HG03558 (cell line): Measurements from ENCODE around the gene CDC42EP3.

ENCODE experiments used
- ATAC-seq: cut with Tn5 transposase; IDR thresholded peaks from one replicate; pipeline ENCODE4 v1.9.1; 2021; ENCODE audit warnings: moderate number of reproducible peaks; ENCODE audit not compliant: unreplicated experiment; ENCODE audit errors: extremely low read depth

Gene CDC42EP3

DNA sequence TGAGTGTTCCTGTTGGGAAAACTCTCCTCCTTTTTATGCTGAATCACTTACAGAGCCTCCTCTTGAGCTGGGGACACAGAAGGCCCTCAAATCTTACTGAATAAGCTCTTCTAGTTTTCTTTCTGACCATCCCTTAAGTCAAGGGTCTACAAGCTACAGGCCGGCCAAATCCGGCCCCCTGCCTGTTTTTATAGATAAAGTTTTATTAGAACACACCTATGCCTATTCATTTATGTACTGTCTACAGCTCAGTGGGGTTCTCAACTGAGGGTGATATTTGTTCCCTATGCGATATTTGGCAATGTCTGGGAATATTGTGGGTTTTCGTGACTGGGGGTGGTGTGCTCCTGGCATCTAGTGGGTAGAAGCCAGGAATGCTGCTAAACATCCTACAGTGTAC lies 14.0 kb downstream of the CDC42EP3 start:
- ATAC-seq = no peak

DNA sequence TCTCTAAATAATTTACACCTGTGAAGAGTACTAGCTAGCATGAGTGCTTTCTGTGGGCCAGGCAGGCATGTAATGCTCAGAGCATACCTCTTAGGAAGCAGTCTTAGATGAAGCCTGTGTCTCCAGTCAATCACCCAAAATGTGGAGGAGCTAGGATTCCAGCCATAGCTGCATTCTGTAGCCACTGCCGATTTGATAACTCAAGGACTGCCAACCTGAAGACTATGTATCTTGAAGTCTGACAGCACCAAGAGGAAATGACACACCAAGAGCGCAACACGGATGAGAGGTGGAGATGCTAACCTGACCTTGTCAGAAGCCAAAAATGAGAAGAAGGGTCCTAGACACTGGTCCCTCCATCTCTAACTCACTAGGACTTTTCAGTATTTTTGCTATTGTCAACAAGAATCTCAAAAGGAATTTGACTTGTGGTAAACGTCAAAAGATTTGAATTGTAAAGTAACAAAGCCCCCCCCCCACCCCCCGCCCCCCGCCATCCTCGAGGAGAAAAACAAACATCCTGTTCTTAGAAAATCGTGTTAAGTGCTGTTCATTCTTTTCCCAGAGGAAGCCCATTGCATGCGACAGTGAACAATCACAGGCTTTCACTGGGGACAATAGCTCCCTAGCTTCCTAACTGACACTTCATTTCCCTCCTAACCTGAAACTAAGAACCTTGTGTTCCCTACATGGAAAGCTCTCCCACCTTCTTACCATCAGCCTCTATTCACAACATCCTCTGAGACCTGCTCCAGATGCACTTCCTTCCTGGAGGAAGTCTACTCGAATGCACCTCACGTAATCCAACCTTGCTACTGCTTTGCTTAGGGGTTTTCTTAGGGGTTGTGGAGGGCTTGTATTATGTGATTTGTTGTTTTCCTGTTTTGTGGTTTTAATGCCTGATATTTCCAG lies 14.7 kb downstream of the CDC42EP3 start:
- ATAC-seq = no peak

DNA sequence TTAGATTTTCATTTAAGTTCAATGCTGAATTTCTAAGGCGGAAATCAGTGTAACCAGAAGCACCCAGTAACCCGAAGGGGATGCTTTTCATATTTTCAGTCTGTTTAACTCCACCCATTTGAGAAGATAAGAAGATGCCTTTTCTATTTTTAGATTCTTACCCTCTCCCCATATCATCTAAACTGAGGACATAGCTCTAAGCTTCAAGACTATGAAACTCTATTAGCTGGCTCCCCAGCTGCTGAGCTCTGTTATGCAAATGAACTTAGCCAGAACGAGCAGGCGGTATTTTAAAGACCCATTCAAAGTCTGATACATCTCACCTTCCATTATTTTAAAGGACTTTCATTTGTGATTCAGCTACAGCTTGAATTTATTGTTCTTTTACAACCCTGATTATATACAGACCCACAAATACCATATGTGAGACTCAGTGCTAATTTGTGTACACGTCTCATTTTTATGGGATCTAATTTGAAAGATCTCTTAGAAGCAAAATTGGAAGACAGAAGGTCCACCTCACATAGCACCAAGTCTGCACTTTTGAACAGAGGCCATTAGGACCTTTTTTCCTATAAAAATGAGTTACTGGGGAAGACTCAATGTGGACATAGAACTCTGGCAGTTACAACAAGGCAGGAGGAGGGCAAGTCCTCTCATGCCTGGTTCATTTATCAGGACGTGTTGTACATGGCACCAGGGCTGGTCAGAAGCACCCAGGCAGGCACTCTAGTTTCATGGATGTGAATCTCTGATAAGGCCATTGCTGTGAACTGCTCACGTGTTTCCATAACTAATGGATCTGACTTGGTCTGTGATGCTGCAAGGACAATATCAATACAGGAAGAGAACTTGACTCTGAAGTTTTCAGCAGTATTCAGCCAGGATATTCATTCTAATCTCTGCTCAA lies 16.3 kb downstream of the CDC42EP3 start:
- peak; percentile 81 for ATAC-seq

DNA sequence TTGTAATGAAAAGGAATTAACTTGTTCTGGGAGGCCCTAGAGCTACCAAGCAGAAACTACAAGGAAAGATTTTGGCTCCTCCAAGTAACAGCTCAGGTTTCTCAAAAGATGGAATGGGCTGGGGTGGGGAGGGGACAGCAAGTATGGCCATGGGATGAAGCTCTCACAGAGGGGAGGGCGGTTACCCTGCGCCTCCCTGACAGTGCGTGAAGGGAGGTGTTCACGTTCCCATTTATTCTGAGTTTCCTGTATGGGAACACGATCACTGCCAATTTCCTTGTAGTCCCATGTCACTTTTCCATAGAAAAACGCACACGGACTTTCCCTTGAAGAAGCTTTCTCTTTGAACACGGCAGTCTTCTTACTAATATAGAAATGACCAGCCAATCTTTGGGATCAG lies 17.0 kb downstream of the CDC42EP3 start:
- no peak for ATAC-seq

DNA sequence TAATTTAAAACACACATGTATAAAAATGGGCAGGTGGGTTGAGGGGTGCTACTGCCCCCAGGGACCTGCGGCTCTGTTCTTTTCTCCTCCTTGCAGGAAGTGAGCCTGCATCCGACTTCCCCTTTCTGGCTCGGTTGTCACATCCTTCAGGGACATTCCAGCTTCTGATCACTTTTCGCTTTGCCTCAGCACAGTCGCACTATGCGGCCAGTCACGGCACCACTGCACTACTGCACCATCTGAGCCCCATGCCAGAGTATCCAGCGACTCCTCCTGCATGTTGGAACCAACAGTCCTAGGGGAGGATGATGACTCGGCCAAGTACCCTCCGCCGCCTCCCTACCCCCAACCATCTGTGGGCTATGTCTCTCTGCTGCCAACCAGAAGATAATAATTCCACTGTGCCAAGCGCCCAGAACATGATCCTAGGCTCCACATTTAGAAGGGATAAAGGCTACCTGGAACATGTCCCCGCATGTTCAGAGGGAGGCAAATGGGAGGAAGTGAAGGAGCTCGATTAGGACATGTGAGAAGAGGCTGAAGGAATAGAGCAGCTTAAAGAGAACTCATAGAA lies 17.6 kb downstream of the CDC42EP3 start:
- ATAC-seq = peak; percentile 22

DNA sequence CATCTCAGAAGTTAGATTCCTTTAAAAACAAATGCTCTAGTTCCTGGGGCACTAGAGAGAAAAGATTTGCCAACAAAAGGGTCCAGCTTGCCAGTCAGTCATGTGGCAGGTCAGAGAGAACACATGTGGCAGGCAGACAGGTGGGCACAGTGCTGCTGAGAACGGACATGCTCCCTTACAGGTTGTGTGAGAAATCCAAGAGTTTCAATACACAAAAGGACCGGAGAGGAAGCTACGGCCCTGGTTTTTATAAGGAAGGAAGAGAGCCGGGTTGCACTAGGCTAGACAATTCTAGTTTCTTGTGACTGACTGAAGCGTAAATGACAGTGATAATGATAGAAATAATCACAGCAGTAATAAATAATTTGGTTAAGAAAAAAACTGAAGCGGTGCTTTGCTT lies 18.3 kb downstream of the CDC42EP3 start:
- no peak for ATAC-seq

DNA sequence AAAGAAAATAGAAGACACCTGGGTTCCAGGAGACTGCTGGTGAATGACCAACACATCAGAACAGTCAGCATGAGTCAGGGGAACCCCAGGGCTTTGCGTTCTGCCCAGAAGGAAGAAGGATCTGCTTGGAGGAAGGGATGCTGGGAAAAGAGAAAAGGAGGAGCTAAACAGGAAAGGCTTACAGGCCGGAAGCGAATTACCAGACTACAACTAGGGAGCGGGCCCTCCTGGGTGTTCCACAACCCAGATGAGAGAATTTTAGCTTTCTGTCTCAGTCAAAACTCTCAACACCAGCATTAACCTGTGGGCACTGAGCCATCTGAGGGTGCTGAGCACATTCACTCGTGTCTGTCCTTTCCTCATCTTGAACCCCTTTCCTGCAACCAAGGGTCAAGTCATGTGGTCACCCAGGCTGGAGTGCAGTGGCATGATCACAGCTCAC lies 19.2 kb downstream of the CDC42EP3 start:
- no peak for ATAC-seq

DNA sequence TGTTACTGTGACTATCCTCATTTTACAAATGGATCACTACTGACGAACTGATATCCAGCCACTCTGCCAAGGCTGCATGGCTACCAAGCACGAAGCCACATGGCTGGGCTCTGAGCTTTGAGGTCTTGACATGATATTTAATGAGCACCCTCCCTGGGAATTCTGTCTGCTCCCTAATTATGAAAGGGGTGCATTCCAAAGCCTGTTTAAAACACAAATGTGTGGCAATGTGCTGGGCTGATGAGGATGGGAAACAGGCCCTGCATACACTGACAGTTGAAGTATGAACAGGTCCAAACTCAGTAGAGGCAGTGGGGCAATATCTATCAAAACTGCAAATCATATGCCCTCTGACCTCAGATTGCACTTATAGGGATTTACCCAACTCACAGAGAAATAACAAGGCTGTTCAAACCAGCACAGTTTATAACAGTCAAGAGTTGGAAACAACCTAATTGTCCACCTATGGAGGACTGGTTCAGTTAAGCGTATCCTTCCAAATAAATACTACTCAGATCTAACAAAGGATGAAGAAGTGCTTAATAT lies 20.8 kb downstream of the CDC42EP3 start:
- no peak for ATAC-seq

DNA sequence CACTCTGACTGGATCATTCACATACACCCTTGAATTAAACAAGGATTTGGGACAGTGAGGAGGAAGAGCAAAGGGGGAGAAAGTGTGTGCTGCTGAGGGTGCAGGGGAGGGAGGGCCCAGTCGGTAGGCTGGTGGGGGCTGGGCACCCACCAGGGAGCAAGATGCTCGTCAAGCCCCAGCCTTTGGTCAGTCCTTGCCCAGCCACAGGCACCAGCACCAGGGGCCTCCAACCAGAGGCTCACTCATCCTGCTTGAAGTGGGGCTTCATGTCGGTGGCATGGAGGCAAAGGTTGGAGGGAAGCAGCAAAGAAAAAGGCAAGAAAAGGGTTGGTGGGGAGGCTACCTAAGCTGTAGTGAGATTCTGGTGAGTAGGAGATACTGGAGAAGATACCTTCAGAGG lies 21.9 kb downstream of the CDC42EP3 start:
- ATAC-seq = no peak

DNA sequence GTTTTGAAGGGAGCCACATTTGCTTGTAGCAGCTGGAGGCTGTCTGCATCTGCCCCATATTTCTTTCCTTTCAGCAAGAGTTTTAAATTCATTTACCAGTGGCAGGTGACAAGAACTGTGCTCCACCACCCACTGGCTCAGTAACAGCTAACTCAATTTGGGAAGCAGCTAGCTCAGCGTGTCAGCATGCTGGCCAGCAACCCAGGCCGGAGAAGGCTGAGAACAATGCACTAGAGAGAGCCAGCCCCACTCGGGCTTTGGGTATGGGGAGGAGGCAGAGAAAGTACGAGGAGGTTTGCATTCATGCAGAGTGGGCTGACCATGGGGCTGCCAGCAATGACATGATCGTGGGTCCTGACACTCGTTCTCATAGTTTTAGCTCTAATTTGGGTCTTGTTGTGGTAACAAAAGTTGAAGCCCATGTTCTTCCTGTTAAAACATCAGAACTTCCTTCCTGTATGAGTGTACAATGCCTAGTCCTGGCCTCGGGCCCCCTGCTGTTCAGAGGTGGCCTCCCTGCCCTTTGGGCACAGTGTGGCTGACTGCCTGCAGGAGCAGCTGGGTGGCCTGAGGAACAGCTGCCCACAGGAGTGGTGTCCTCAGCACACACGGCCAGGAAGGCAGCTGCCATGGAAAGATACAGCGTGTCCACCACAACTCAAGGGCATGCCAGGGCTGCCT lies 23.0 kb downstream of the CDC42EP3 start:
- no peak for ATAC-seq

DNA sequence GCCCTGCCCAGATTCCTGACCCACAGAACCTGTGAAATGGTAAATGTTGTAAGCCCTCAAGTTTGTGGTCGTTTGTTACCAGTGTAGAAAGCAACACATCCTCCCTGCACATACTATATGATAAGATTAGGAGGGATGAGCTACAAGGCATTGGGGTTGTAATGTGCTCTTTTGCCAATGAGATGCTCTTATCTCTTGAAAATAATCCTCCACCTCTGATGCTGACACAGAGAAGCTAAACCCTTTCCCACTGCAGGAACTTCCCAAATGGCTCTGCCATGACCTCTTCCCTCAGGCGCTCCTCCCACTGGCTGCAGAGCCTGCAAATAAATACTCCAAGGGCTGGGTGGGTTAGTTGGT lies 23.5 kb downstream of the CDC42EP3 start:
- no peak for ATAC-seq

DNA sequence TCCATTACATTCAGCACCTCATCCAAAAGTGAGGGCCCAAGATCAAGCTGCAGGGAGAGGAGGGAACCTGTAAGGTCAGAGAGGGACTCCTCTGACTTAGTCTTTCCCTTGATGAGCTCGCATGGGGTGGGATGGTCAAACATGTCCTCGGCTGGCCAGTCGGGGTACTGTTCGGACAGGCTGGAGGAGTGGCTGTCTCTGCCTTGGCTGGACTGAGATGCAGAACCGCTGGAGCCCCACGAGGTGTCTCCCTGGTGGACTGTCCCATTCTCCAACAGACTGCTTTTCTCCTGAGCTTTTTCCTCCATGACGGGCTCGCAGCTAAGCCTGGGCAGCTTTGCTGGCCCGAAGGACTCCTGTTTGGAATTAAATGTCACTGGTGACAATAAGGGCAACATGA lies 25.6 kb downstream of the CDC42EP3 start:
- ATAC-seq = no peak

DNA sequence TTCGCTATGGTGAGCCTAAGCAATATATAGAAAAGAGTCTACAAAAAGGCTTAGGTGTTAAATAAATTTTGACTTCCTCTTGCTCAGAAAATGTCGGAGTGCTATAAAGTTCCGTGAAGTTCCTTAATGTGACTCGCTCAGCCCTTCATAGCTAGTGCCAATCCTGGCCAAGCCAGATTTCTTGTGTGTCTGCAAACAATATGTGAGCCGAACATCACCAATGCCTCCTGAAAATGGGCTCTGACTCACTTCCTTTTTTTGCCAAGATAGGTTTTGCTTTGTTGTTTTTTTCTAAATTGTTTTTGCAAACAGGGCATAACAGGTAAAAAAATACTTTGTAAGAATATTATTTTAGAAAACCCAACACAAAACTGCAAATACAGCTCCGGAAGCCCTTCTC lies 26.1 kb downstream of the CDC42EP3 start:
- no peak for ATAC-seq

DNA sequence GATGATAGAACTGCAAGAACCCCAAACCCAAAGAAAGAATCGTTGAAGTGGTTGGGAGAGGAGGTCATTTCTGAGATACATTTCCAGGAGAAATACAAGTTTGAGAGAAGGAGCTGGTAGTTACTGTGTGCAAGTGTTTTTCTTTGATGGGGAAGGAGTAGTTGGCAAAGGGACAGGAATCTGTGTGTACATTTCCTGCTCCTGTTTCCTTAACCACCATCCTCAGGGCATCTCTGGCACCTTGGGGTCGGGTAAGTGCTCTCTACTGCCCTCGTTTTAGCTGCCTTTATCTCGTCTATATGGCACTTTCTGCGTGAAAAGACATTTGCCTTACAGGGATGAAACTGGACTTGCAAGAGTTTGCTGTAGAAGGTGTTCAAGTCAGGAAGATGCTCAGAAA lies 27.3 kb downstream of the CDC42EP3 start:
- no peak for ATAC-seq

DNA sequence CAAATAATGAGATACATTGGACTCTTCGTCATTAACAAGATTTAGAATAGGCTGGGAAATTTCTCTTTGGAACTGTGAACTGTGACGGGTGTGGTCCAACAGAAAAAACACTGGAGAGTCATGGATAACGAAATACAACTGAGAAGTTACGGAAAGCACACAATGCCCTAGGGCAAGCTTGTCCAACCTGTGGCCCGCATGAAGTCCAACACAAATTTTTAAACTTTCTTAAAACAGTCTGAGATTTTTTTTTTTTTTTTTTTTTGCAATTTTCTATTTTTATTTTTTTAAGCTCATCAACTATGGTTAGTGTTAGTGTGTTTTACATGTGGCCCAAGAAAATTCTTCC lies 27.7 kb downstream of the CDC42EP3 start:
- no peak for ATAC-seq

DNA sequence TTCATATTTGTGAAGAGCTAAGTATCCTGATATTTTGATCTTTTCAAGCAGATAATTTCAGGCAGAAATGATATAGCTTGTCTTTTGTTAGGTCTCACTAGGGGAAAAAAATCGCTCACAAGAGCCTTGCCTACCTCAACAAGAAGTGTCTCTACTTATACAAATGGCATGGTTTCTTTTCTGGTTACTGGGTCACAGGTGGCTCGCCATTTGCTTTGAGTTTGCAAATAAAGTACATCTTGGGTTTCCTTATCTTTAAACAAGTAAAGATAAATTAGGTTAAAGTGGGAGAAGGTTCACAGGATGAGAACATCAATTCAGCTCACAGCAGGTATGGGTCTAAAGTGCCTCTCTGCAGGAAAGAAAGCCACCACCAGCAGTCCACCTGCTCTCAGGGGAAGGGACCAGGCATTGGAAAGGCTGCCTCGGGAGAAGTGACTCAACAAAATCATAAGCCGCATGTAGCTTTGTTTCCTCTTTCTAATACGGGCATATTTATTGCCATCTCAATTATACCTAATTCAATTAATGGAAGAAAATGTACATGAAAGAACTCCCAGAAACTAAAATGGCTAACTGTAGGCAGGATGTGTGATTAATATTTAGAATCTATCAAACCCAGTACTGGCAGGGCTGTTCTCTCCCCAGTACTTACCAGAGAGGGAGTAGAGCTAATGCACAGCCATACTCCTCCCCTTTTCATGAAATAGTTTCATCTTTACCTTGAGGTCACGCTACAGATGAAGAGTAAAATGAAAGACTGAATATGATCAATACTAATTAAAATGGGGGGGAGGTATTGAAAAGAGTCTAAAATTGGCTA lies 28.3 kb downstream of the CDC42EP3 start:
- no peak for ATAC-seq

DNA sequence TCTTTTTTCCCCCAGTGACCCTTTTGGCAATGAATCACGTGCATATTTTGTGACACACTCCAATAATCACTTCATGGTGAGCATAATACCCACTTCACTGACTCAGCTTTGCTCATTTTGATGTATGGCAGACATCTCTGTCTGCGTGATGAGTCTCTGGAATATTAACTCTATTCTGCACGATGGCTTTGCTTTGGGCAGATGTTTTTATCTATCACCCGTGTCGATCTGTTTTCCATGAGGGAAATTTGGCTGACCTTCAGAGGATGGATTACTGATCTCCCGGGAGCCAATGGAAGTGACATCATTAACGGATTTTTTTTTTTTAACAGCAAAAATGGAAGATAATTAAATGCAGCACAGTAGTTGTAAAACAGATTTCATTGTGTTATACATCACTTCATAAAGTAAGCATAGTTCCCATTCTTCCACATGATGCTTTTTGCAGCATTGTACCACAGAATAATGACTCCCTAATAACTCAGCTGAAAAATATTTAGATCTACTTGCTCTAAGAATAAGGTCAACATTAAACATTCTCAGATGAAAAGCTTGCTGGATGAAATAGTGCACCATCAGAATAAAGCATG lies 29.8 kb downstream of the CDC42EP3 start:
- no peak for ATAC-seq

DNA sequence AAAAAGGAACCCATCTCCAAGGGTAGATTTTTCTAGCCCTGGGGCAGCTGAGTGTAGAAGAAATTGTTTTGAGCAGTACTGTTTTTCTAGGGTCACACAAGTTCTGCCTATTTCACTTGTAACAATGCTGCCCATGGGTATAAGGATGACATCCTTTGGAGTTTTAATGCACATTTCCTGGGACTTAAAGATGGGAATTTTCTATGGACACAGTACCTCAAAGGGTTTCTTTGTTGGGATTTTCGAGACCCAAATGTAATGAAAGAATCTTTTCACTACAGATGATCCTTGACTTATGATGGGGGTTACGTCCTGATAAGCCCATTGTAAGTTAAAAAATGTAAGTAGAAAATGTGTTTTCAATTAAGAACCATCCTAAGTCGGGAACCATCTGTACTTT lies 31.8 kb downstream of the CDC42EP3 start:
- no peak for ATAC-seq

DNA sequence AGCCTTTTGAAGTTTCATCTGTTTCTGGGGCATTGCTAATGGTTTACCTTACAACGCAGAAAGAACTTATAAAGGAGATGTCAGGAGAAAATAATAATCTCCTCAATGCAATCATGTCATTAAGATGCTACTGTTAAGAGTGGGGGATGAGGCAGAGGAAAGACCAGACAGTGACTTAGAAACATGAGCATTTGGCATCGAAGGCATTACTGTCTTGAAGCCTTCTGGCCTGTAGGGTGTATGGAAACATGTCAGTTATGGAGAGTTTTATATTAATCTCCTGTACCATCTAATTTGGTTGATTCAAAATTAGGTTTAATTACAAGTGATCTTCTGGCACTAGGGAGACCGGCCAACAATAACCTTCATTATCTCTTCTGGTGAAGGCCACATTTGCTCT lies 32.5 kb downstream of the CDC42EP3 start:
- no peak for ATAC-seq
